ENCODE results near the gene COL18A1.

GRCh38 chr21:45504516-45505415 is 99.8 kb downstream of the COL18A1 start:
- TF ChIP-seq, protein P1, sequence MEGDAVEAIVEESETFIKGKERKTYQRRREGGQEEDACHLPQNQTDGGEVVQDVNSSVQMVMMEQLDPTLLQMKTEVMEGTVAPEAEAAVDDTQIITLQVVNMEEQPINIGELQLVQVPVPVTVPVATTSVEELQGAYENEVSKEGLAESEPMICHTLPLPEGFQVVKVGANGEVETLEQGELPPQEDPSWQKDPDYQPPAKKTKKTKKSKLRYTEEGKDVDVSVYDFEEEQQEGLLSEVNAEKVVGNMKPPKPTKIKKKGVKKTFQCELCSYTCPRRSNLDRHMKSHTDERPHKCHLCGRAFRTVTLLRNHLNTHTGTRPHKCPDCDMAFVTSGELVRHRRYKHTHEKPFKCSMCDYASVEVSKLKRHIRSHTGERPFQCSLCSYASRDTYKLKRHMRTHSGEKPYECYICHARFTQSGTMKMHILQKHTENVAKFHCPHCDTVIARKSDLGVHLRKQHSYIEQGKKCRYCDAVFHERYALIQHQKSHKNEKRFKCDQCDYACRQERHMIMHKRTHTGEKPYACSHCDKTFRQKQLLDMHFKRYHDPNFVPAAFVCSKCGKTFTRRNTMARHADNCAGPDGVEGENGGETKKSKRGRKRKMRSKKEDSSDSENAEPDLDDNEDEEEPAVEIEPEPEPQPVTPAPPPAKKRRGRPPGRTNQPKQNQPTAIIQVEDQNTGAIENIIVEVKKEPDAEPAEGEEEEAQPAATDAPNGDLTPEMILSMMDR (conservative IDR thresholded peaks at IDR 0.05) = no peak
- no peak for TF ChIP-seq ZFX (IDR thresholded peaks at IDR 0.05)
